AG20443 (cell line): ENCODE data around the gene PMS1.
"Not testable (repeated sequence)": the region's sequence is repeated elsewhere in the genome, so short reads cannot be mapped to it uniquely, and the experiment has no call there.

Experiments
- DNase-seq: peaks from one replicate; pipeline ENCODE4 v3.0.0; 2012; ENCODE audit warnings: low spot score, mixed read lengths

Gene PMS1

DNA sequence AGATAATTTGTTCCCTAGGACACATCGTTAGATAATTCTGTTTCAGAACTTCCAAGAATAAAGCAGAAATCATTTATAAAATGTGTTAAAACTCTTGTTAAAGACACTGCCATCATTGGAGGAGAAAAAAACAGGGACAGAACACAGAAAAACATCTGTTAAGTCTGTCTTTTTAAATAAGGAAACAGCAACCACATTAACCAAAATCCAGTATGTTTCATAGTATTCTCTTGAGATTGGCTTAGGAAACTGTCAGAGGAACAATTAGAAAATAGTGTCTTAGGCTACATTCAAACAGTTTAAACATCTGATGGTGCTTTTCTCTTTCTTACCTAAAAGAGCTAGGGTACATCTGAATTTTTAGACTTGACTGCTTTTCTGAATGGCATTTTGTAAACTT is 81.6 kb downstream of the PMS1 start:
- DNase-seq, result no peak

- DNase-seq, result peak; percentile 38
Measured at GRCh38 chr2:189866296-189866695, 82.0 kb downstream of the PMS1 start.

DNA sequence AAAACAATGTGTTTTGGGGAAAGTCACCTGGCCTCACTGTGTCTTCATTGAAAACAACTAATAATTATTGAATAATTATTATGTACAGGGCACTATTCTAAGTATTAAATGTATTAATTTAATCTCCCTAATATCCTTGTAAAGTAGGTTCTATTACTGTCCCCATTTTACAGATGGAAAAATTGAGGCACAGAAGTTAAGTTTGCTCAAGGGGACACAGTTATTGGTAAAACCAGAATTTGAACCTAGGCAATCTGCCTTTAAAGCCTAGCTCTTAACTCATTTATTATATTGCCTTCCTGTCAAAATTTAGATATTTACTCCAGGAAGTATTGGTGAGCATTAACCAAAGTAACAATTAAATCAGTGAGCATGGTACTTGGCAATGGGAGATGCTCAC is 84.6 kb downstream of the PMS1 start:
- no peak for DNase-seq

- no peak for DNase-seq
Measured at GRCh38 chr2:189870381-189871085, 86.3 kb downstream of the PMS1 start.

GRCh38 chr2:189873696-189874095 is 89.4 kb downstream of the PMS1 start:
- no peak for DNase-seq

DNA sequence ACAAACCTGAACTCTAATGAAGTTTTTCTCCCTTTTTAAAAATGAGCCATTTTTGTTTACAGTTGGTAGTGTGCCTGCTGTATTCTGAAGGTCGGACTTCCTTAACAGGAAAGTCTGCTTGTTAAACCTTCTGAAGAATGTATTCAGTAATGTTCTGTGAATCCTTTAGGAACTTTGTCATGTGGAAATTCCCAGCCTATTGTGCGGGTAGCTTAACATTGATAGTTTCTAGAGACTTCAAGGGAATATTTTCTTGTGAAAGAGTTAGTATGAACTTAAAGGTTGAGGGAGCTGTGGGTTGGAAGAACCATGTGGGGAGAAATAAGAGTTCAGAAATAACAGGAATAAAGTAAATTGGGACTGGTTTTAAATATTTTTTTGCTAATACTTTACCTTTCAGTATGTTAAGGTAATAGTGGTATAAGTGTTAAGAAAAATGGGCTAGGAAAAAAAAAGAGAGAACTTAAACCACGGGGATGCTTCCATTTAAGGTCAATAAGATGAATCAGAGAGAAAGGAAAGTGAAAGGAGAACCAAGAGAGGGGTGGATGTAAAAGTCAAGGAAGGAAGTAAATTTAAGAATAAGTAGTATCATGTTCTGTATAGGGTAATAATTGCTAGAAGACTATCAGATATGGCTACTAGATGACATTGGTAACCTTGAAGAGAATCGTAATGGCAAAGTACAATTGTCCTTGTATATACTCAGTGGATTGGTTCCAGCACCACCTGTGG is 90.5 kb downstream of the PMS1 start:
- no peak for DNase-seq

DNA sequence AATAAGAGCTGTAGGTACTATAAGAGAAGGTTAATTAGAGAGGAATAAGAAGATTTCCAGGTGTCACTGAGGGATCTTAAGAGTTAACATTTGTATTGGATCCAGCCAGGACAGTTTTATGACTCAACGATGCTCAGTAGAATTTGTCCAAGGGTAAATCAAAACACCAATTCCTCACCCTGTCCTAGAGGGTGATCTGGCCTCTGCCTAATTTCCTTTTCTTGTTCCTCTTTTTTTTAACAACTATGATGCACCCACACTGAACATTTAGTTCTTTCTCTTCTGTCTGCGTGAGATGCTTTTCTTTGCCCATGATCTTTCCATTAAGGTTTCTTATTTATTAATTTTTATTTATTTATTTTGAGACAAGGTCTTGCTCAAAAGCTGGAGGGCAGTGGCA is 92.0 kb downstream of the PMS1 start:
- DNase-seq, result no peak

DNA sequence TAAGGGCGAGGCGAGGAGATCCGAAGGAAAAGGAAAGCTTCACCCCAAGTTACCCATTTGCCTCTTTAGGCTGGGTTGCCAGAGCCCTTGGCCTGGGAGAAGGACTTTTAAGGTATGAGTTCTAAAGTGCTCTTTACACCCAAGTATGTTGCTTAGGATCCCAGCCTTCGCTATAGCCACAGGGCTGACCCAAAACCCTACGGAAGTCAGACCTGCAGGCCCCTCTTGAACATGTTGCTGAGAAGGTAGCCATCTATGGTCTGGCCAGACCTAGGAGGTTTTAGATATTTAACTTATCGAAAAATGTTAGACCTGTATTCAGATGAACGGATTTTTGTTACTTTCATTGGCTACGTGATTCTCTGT is 95.4 kb downstream of the PMS1 start:
- no peak for DNase-seq

DNA sequence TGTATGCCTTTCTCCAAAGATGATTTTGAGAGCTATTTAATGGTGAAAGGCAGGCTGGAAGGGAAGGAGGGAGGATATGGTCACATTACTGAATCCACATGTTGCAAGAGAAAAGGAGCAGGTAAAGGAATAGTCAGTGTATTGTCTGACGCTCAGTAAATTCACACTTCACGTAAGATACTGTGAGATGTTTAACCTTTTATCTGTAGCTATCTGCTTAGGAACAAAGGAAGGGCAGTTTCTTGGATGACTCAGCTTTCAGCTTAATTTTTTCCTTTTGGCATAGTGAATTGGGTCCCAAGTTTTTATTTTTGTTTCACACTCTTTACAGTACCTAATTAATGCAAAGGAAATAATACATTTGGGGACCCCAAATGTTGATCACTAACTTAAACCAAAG is 96.2 kb downstream of the PMS1 start:
- no peak for DNase-seq

GRCh38 chr2:189880832-189881492 is 96.7 kb downstream of the PMS1 start:
- DNase-seq, result no peak

DNA sequence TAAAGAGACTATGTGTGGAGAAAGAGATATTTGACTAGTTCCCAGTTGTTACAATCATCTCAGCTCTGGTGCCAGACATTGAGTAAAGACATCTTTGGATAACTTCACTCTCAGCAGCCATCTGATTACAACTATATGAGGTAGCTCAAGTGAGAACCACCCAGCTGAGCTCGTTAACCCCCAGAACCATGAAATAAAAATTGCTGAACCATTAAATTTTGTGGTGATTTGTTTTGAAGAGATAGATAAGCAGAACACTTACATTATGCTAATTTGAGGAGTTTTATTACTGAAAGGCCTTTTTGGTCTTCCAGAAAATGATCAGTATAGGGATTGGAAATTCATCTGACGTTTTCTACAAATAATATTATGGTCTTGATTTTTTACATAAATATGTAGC is 101.1 kb downstream of the PMS1 start:
- no peak for DNase-seq

GRCh38 chr2:189892546-189893294 is 108.5 kb downstream of the PMS1 start:
- not testable (repeated sequence) for DNase-seq

- no peak for DNase-seq
Measured at GRCh38 chr2:189896809-189897208, 112.6 kb downstream of the PMS1 start.

DNA sequence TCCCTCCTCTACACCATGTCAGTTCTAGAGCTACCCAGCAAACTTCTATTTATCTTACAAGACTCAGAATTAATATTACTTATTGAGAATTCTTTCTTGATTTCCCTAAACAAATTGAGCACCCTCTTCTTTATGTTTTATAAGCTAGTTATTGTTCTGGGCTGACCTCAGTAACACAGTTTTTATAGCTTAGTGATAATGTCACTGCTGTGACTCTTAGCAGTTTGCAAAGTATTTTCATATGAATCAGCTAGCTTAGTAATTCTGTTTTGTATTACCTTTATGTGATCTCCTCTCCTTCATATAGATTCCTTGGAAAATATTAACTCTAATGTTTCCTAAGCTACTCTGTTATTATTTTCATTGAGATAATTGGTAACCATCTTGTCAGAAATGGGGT is 114.9 kb downstream of the PMS1 start:
- DNase-seq, result no peak

- no peak for DNase-seq
Measured at GRCh38 chr2:189900726-189901125, 116.5 kb downstream of the PMS1 start.

DNA sequence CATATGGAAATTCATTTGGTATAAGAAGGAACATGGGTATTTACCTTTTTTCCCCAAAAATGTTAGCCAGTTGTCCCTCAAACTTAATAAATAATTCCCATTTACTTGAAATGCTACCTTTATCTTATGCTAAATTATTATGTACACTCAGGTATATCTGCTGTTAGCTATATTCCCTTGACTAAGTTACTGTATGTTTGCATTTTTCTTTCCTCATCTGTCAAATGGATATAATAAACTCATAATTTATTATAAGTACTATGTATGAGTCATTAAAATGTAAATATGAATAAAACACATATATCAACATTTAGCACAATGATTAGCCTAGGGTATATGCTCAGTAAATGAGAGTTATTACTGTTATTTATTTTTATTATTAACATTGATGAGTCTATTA is 117.4 kb downstream of the PMS1 start:
- DNase-seq, result no peak

- DNase-seq, result no peak
Measured at GRCh38 chr2:189913821-189914220, 129.6 kb downstream of the PMS1 start.

GRCh38 chr2:189916651-189917050 is 132.4 kb downstream of the PMS1 start:
- DNase-seq, result no peak
